ENCODE measurements around the gene RGS1.

The RGS1 gene

GRCh38 chr1:192581131-192581927, 5.8 kb downstream of the RGS1 start:
- no peak for DNase-seq (ENCODE audit: low read depth)

- no peak for DNase-seq (ENCODE audit: low read depth)
These were observed 9.3 kb downstream of the RGS1 start for GRCh38 chr1:192584866-192585265.

- DNase-seq (ENCODE audit: low read depth): no peak
These were observed 12.1 kb downstream of the RGS1 start for GRCh38 chr1:192587386-192588266.

- DNase-seq (ENCODE audit: low read depth): no peak
These were observed 13.0 kb downstream of the RGS1 start for GRCh38 chr1:192588546-192588945.

DNA sequence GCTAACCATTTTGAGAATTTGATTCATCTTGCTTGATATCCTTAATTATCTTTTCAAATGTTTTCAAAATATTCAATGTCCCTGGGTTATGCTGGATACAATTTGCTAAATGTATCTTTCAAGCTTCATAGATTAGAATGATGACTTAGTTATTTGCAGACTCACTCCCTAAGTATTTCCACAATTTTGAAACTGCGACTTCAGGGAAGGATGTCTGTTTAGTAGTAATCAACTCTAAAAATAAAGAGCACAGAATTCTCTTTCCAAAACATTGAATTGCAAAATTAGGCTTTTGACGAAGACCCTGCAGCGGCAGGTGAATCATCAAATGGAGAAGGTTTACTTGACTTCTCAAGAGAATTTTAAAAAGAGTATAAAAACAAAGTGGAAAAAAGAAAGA, 14.2 kb downstream of the RGS1 start:
- DNase-seq (ENCODE audit: low read depth): no peak

DNA sequence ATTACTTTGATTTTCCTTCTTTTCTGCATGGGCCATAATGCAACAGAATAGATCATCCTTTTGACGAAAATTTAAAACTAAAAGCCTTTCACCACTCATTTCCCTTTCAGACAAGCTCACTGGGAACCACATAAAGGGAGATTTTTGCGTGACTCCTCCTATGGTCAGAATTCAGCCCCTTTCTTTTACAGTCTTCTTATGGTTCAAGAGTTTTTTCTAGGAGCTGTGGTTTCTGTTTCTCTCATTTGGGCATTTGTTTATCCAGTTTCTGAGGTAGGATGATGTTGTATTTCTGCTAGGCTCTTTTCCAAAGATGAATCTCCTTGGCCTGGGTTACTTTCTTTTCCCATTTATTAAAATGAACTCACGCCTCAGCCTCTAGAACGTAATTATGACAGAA, 16.9 kb downstream of the RGS1 start:
- DNase-seq (ENCODE audit: low read depth): no peak

DNA sequence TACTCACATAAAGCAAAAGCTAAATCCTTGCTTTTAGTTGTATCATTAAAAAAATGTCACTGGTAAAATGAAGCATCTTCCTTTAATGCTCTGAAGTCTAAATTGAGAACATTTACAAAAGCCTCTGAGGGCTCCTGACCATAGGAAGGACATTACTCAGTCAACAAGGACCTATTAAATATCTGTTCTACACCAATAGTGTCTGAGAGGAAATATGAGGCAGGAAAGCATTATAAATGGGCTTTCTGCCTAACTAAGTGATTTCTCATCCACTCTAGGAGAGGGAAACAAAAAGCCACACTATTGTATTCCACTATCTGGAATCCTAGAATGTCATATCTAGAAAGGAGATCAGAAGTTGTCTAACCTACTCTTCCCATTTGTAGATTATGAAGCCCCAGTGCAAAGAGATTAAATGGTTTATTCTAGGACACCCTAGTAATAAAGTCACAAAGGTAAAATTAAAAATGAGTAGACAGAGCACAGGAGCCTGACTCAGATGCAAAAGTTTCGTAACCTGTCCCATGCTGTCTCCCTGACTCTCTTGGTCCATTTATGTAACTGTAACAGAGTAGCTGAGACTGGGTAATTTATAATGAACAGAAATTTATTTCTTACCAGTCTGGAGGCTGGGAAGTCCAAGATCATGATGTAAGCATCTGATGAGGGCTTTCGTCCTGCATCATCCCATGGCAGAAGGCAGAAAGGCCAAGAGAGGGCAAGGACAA, 17.6 kb downstream of the RGS1 start:
- DNase-seq (ENCODE audit: low read depth): no peak

DNA sequence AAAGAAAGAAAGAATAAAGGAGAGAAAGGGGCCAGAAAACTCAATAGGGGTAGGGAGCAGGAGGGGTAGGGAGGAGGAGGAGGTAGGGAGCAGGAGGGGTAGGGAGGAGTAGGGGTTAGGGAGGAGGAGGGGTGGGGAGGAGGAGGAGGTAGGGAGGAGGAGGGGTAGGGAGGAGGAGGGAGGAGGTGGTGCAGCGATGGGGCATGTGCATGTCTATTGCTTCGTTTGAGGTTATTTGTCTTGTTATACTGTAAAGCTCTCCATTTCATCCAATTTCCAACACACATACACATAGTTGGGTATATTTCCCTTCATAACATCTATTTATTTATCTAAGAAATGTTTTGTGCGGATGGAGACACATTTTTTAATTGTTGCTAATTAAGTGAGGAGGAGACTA, 19.7 kb downstream of the RGS1 start:
- DNase-seq (ENCODE audit: low read depth): no peak

DNA sequence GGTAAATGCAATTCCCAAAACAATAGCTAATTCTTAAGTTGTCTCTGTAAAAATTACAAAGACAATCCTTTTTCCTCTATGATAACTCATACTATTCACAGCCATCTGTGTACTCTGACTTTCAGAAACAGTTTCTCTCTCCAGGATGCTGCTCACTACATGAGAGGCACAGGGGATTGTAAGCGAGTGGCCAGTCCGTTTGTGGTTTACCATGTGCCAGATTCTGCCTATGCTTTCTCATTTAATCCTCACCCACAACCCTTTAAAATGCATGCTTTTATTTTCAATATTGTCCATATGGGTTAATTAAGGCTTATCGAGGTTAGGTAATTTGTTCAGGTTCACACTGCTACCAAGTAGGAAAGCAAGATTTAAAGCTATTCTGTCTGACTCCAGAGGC, 23.0 kb downstream of the RGS1 start:
- no peak for DNase-seq (ENCODE audit: low read depth)

- DNase-seq (ENCODE audit: low read depth): no peak
These were observed 24.7 kb downstream of the RGS1 start for GRCh38 chr1:192600275-192600674.

GRCh38 chr1:192601143-192601542, 25.6 kb downstream of the RGS1 start:
- no peak for DNase-seq (ENCODE audit: low read depth)

- no peak for DNase-seq (ENCODE audit: low read depth)
These were observed 26.0 kb downstream of the RGS1 start for GRCh38 chr1:192601567-192601966.

GRCh38 chr1:192602757-192603156, 27.2 kb downstream of the RGS1 start:
- no peak for DNase-seq (ENCODE audit: low read depth)

- no peak for DNase-seq (ENCODE audit: low read depth)
These were observed 27.7 kb downstream of the RGS1 start for GRCh38 chr1:192603218-192603787.

DNA sequence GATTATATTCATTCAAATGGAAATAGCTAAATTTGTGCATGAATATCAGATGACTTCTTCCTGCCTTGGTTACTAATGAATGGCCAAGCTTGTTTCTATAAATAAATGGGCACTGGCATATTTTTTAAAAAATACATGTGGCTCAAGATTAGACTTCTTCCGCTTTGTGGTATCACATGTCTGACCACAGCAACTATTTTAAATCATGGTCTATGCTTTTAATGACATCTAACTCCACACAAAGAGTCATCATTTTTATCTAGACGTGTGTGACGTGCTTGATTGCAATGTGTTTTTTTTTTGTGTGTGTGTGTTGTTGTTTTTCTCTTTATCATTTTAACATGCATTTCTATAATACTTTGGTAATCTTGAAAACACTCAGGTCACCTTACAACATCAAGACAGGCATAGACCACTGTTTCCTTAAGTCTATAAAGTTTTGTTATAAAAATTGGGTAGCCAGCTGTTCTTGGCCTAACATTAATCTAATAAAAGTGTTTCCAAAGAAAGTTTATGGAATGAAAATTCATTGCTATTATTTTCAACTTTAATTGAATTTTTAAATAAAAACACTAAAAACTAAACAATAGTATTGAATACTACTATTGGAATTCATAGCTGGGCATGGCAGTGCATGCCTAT, 29.5 kb downstream of the RGS1 start:
- no peak for DNase-seq (ENCODE audit: low read depth)

DNA sequence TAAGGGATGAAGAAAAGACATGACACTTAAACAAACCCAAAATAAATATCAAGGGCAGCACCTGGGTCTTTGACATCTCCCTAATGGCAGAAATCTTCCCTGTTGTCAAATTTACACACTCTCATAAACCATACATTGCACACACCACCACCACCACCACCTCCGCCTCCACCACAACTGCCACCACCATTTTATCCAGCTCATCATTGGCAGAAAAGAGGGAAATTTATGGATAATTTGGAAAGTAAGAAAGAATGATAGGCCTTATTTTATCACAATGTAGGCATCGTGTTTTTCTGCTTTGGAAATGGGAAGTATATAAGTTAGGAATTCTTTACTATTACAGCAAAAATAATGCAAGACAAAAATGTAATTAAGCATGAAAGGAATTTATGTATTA, 33.1 kb downstream of the RGS1 start:
- DNase-seq (ENCODE audit: low read depth): no peak

GRCh38 chr1:192609110-192610079, 33.8 kb downstream of the RGS1 start:
- no peak for DNase-seq (ENCODE audit: low read depth)

DNA sequence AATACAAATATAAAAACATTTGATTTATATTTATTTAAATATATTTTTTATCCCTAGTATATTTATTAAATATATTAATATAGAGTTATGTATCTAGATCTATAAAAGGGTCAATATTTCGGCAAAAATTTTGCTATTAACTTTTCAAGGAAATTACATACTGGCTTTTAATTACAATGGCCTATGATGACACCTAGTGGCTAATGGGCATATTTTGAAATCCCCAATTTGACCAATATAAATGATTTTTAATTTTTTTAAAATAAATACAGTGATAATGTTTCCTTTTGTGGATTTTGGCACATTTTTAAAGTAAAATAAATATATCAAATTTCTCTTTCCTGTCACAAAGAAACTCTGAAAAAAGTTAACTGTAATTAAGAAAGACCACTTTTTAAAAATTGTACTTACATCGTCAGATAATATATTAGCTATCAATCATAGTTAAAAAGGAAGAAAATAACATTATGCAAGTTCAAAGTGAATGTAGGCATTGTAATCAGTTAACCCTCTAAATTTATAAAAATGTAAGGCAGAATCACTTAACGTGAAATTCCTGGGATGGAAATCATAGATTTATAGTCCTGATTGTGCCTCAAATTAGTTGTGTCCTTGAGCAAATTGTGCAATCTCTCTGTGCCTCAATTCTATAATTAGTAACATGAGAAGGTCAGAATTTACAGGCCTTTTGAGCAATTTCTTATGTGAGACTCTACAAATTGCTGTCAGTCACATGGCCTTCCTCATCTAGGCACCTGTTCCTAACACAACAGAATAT, 34.7 kb downstream of the RGS1 start:
- DNase-seq (ENCODE audit: low read depth): no peak

- DNase-seq (ENCODE audit: low read depth): no peak
These were observed 39.5 kb downstream of the RGS1 start for GRCh38 chr1:192615055-192615454.
